ENCODE data around the gene CRYGB.

- no peak for TF ChIP-seq CTCF (IDR thresholded peaks at IDR 0.05)
- no peak for TF ChIP-seq POLR2A (IDR thresholded peaks at IDR 0.05)
Observed at GRCh38 chr2:208156439-208156838, 10.5 kb upstream of the CRYGB start.

Measured in right lobe of liver (tissue), 4 donors.